ENCODE measurements around the gene KAZALD1.

Gene KAZALD1

DNA sequence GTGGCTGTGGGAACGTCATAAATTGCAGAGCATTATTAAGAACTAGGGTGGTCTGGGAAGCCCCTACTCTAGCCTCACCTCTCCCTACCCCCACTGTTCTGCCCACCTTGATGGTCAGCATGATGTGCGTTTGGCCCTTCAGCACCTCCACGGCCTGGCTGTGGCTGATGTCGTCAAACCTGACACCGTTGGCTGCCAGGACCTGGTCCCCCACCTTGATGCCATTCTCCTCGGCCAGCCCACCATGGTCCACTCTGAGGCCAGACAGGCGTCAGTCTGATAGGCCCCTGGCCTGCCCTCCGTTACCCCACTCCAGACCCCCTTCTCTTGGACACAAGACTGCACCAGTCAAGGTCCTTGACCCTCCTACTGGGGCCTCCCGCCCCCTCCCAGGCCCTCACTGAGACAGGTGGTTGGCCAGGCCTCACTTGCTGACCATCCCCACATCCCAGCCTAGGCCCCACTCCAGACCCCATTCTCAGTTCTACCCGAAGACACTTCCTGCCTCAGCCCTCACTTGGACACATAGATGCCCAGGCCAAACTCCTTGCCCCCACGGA lies 40.0 kb upstream of the KAZALD1 start:
- ChIA-PET POLR2A (no interaction called here), CTCF (interaction anchor here (1.5 to 45.1 kb wide), 2 partner anchors 13 to 49 kb away, joined by 3 to 1574 read pairs; partner anchors contain the start of gene KAZALD1)
- H3K4me3 ChIP-seq (ENCODE audit: control insufficient read depth in 1 of 7, extremely low read depth in 1 of 7, insufficient read depth in 4 of 7, low read depth in 2 of 7, low read length in 6 of 7), result no peak overlapping the region
- peaks cover 0 to 22% (median 0%) of the 10 kb centered on the region in 5 experiments for H3K27me3 ChIP-seq (replicated peaks in 2 of 5; ENCODE audit: control insufficient read depth in 4 of 5, insufficient read depth in 5 of 5, low read length in 4 of 5)
- no peaks in the 10 kb centered on the region for H3K9me3 ChIP-seq (ENCODE audit: control extremely low read depth in 1 of 5, control insufficient read depth in 4 of 5, insufficient read depth in 2 of 5, low read depth in 1 of 5, low read length in 4 of 5)
- H3K27ac ChIP-seq (ENCODE audit: insufficient read depth in 1 of 2, low read depth in 1 of 2, low read length in 2 of 2, poor library complexity in 1 of 2, severe bottlenecking in 2 of 2), result no peak overlapping the region
- WGBS (ENCODE audit: insufficient coverage), result 97% methylated on average over 11 of the region's 11 CpGs
- peaks cover 0 to 18% (median 17%) of the 10 kb centered on the region in 4 experiments for H3K4me1 ChIP-seq (ENCODE audit: control extremely low read depth in 1 of 4, control insufficient read depth in 4 of 4, insufficient read depth in 4 of 4, low read length in 3 of 4)
- H3K36me3 ChIP-seq (ENCODE audit: control insufficient read depth in 4 of 4, insufficient read depth in 4 of 4, low read length in 3 of 4), result no peaks in the 10 kb centered on the region
- no peak for DNase-seq

- ChIA-PET CTCF (interaction anchor here (1.3 to 45.1 kb wide), 3 partner anchors 6 to 119 kb away, joined by 3 to 1574 read pairs (median 166); partner anchors contain the start of gene KAZALD1), POLR2A (no interaction called here)
- Histone ChIP-seq H3K4me1 (ENCODE audit: control extremely low read depth in 1 of 4, control insufficient read depth in 4 of 4, insufficient read depth in 4 of 4, low read length in 3 of 4) (peaks cover 0 to 16% (median 13%) of the 10 kb centered on the region in 4 experiments), H3K27ac (ENCODE audit: insufficient read depth in 1 of 2, low read depth in 1 of 2, low read length in 2 of 2, poor library complexity in 1 of 2, severe bottlenecking in 2 of 2) (no peak overlapping the region), H3K9me3 (ENCODE audit: control extremely low read depth in 1 of 5, control insufficient read depth in 4 of 5, insufficient read depth in 2 of 5, low read depth in 1 of 5, low read length in 4 of 5) (no peaks in the 10 kb centered on the region), H3K27me3 (replicated peaks in 2 of 5; ENCODE audit: control insufficient read depth in 4 of 5, insufficient read depth in 5 of 5, low read length in 4 of 5) (peaks cover 0 to 11% (median 2%) of the 10 kb centered on the region in 5 experiments), H3K36me3 (ENCODE audit: control insufficient read depth in 4 of 4, insufficient read depth in 4 of 4, low read length in 3 of 4) (no peaks in the 10 kb centered on the region), H3K4me3 (ENCODE audit: control insufficient read depth in 1 of 7, extremely low read depth in 1 of 7, insufficient read depth in 4 of 7, low read depth in 2 of 7, low read length in 6 of 7) (no peak overlapping the region)
- 99% methylated on average over 9 of the region's 15 CpGs for WGBS (ENCODE audit: insufficient coverage)
- DNase-seq, result no peak
Measured at GRCh38 chr10:101022967-101023705, 38.7 kb upstream of the KAZALD1 start.

GRCh38 chr10:101027106-101027720 lies 34.6 kb upstream of the KAZALD1 start:
- ChIA-PET CTCF (interaction anchor here (1.7 to 45.1 kb wide), 3 partner anchors 10 to 43 kb away, joined by 7 to 1574 read pairs (median 166); partner anchors contain the start of gene KAZALD1), POLR2A (no interaction called here)
- DNase-seq, result no peak

DNA sequence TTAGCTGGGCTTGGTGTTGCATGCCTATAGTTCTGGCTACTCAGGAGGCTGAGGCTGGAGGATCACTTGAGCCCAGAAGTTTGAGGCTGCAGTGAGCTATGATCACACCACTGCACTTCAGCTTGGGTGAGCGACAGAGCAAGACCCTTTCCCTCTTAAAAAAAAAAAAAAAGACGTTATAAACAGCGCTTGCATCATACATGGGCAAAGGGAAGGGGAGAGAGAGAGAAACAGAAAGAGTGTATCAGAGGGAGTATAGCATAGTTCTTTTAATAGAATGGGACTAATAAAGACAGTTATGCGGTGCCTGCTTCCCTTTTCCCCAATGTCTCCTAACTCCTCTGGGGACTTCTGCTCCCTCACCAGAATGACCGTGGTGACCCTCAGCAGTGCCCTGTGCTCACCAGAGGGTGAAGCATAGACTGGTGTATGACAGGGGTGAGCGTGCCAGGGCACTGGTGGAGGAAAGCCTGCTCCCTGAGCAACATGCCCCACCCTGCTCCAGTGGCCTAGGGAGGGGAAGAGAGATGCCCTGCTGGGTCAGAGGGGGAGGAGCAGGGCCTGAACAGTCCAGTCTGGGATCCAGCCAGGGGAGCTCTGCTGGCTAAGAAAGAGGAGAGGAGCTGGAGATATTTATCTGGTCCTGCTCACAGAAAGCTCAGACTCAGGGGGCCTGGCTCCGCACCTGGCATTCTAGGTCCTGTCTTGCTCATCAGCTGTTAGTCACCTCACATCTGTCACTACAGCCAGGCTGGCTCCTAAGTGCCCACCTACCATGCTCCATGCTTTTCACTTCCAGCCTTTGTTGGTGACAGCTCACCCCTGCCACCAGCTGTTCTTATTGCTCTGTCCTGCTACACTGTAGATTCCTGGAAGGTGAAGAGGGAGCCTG lies 33.1 kb upstream of the KAZALD1 start:
- Histone ChIP-seq H3K4me3 (ENCODE audit: control insufficient read depth in 1 of 7, extremely low read depth in 1 of 7, insufficient read depth in 4 of 7, low read depth in 2 of 7, low read length in 6 of 7) (no peak overlapping the region), H3K4me1 (ENCODE audit: control extremely low read depth in 1 of 4, control insufficient read depth in 4 of 4, insufficient read depth in 4 of 4, low read length in 3 of 4) (peaks cover 2 to 40% (median 37%) of the 10 kb centered on the region in 4 experiments), H3K27me3 (replicated peaks in 2 of 5; ENCODE audit: control insufficient read depth in 4 of 5, insufficient read depth in 5 of 5, low read length in 4 of 5) (peaks cover 0 to 16% (median 9%) of the 10 kb centered on the region in 5 experiments), H3K36me3 (ENCODE audit: control insufficient read depth in 4 of 4, insufficient read depth in 4 of 4, low read length in 3 of 4) (no peaks in the 10 kb centered on the region), H3K9me3 (ENCODE audit: control extremely low read depth in 1 of 5, control insufficient read depth in 4 of 5, insufficient read depth in 2 of 5, low read depth in 1 of 5, low read length in 4 of 5) (no peaks in the 10 kb centered on the region), H3K27ac (ENCODE audit: insufficient read depth in 1 of 2, low read depth in 1 of 2, low read length in 2 of 2, poor library complexity in 1 of 2, severe bottlenecking in 2 of 2) (no peak overlapping the region)
- CTCF ChIA-PET, result interaction anchor here (1.4 to 45.1 kb wide), 4 partner anchors 12 to 42 kb away, joined by 3 to 1574 read pairs (median 86); partner anchors contain the start of genes KAZALD1, MRPL43 and TWNK
- POLR2A ChIA-PET, result interaction anchor here (0.6 kb wide), 1 partner anchor 31 kb away, joined by 3 read pairs; no protein-coding TSS in a partner anchor
- no peak for DNase-seq
- 78% methylated on average over 3 of the region's 7 CpGs for WGBS (ENCODE audit: insufficient coverage)

More at GRCh38 chr10:101027106-101027720, 34.6 kb upstream of the KAZALD1 start:
- Histone ChIP-seq H3K27me3 (replicated peaks in 2 of 5; ENCODE audit: control insufficient read depth in 4 of 5, insufficient read depth in 5 of 5, low read length in 4 of 5) (peaks cover 0 to 16% (median 9%) of the 10 kb centered on the region in 5 experiments), H3K4me3 (ENCODE audit: control insufficient read depth in 1 of 7, extremely low read depth in 1 of 7, insufficient read depth in 4 of 7, low read depth in 2 of 7, low read length in 6 of 7) (no peak overlapping the region), H3K9me3 (ENCODE audit: control extremely low read depth in 1 of 5, control insufficient read depth in 4 of 5, insufficient read depth in 2 of 5, low read depth in 1 of 5, low read length in 4 of 5) (no peaks in the 10 kb centered on the region), H3K36me3 (ENCODE audit: control insufficient read depth in 4 of 4, insufficient read depth in 4 of 4, low read length in 3 of 4) (no peaks in the 10 kb centered on the region), H3K27ac (ENCODE audit: insufficient read depth in 1 of 2, low read depth in 1 of 2, low read length in 2 of 2, poor library complexity in 1 of 2, severe bottlenecking in 2 of 2) (no peak overlapping the region), H3K4me1 (ENCODE audit: control extremely low read depth in 1 of 4, control insufficient read depth in 4 of 4, insufficient read depth in 4 of 4, low read length in 3 of 4) (peaks cover 0 to 28% (median 24%) of the 10 kb centered on the region in 4 experiments)
- 91% methylated on average over 9 of the region's 10 CpGs for WGBS (ENCODE audit: insufficient coverage)

DNA sequence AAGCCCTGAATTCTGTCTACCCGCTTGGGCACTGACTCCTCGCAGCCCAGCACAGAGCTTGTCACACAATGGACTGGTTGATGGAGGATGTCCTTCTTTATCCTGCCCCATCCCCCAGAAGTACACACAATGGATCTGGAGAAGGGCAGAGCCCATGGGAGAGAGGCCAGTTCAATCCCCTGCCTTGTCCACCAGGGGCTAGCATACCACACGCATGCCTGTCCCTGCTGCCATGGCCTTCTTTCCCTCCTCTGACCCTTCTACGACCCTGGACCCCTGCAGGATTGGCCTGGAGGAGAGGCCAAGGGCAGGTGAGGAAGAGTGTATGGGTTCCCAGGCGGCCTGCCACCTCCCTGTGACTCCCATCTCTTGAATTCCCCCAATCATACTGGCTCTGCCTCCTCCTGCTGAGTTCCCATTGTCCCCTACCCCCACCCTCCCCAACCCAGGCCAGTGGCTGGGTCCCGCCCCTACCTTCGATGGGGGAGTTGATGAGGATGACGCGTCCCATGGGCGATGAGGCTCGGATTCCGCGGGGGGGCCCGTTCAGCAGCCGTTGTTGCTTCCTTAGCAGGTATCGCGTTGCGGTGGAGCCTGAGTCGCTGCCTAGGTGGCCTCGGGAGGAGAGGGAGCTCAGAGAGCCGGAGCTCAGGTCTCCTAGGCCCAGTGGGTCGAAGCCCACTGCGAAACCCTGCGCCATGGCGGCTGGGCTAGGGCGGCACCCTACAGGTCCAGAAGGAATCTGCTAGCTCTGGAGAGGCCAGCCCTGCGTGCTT lies 32.1 kb upstream of the KAZALD1 start:
- no peaks in the 10 kb centered on the region for H3K9me3 ChIP-seq (ENCODE audit: control extremely low read depth in 1 of 5, control insufficient read depth in 4 of 5, insufficient read depth in 2 of 5, low read depth in 1 of 5, low read length in 4 of 5)
- ChIA-PET CTCF (interaction anchor here (1.4 to 45.1 kb wide), 5 partner anchors 13 to 43 kb away, joined by 3 to 1574 read pairs (median 7); partner anchors contain the start of genes KAZALD1, MRPL43 and TWNK), POLR2A (no interaction called here)
- no peak for DNase-seq
- peaks cover 0 to 16% (median 9%) of the 10 kb centered on the region in 5 experiments for H3K27me3 ChIP-seq (replicated peaks in 2 of 5; ENCODE audit: control insufficient read depth in 4 of 5, insufficient read depth in 5 of 5, low read length in 4 of 5)
- 61% methylated on average over 22 of the region's 27 CpGs for WGBS (ENCODE audit: insufficient coverage)
- no peak overlapping the region for H3K27ac ChIP-seq (ENCODE audit: insufficient read depth in 1 of 2, low read depth in 1 of 2, low read length in 2 of 2, poor library complexity in 1 of 2, severe bottlenecking in 2 of 2)
- peaks cover 2 to 45% (median 37%) of the 10 kb centered on the region in 4 experiments for H3K4me1 ChIP-seq (ENCODE audit: control extremely low read depth in 1 of 4, control insufficient read depth in 4 of 4, insufficient read depth in 4 of 4, low read length in 3 of 4)
- peaks cover 0 to 2% (median 0%) of the 10 kb centered on the region in 4 experiments for H3K36me3 ChIP-seq (ENCODE audit: control insufficient read depth in 4 of 4, insufficient read depth in 4 of 4, low read length in 3 of 4)
- H3K4me3 ChIP-seq (ENCODE audit: control insufficient read depth in 1 of 7, extremely low read depth in 1 of 7, insufficient read depth in 4 of 7, low read depth in 2 of 7, low read length in 6 of 7), result no peak overlapping the region

All from common myeloid progenitor, CD34-positive (primary cell).